Astrocyte of the cerebellum (primary cell): ENCODE measurements around the gene CACNG4.

Experiments
- DNase-seq: peaks from one replicate; pipeline ENCODE4 v3.0.0-alpha.2; 2011; ENCODE audit warnings: low read depth
- H3K4me3 ChIP-seq: 2 replicates; pipeline ENCODE4 v1.5.1; 2011; ENCODE audit warnings: mild to moderate bottlenecking, low read depth, low read length, moderate library complexity
- in situ Hi-C: cut with HindIII; loops from 2 replicates; pipeline ENCODE4 v1.10.0; 2017; ENCODE audit warnings: low sequenced_read_pairs
- TF ChIP-seq, protein P1 (sequence below): IDR thresholded peaks from 2 replicates; pipeline ENCODE4 v1.5.1; 2012; ENCODE audit warnings: low read length, low read depth, moderate library complexity, mild to moderate bottlenecking; ENCODE audit errors: missing control alignments

The CACNG4 gene

DNA sequence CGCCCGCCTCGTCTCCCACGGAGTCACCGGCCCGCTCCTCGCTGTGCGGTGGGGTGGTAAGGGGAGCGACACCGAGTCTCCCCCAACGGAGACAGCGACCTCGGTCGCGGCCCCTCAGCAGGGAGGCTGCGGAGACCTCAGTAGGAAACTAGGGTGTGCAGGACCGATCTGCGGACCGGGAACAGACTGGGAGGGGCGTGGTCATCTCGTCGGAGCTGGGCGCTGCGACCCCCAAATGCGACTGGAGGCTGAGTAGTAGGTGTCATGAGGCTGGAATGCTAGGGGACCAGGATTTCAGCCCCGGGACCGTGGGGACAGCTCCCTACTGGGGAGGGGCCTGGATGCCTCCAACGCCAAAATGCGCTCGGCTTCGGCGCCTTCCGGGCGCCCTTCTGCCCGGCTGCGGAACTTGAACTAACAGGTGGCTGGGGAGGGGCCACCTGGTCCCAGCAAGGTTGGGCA, 1.3 kb downstream of the CACNG4 start:
- H3K4me3 ChIP-seq: peak overlapping the region; percentile 38
- no peak for DNase-seq
- in situ Hi-C loops: no loop called here
- TF ChIP-seq, protein P1, sequence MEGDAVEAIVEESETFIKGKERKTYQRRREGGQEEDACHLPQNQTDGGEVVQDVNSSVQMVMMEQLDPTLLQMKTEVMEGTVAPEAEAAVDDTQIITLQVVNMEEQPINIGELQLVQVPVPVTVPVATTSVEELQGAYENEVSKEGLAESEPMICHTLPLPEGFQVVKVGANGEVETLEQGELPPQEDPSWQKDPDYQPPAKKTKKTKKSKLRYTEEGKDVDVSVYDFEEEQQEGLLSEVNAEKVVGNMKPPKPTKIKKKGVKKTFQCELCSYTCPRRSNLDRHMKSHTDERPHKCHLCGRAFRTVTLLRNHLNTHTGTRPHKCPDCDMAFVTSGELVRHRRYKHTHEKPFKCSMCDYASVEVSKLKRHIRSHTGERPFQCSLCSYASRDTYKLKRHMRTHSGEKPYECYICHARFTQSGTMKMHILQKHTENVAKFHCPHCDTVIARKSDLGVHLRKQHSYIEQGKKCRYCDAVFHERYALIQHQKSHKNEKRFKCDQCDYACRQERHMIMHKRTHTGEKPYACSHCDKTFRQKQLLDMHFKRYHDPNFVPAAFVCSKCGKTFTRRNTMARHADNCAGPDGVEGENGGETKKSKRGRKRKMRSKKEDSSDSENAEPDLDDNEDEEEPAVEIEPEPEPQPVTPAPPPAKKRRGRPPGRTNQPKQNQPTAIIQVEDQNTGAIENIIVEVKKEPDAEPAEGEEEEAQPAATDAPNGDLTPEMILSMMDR: no peak

- in situ Hi-C loops: no loop called here
- peak overlapping the region; percentile 38 for H3K4me3 ChIP-seq
- no peak for DNase-seq
- TF ChIP-seq, protein P1: no peak
Measured at GRCh38 chr17:66966298-66966697, 1.8 kb downstream of the CACNG4 start.

DNA sequence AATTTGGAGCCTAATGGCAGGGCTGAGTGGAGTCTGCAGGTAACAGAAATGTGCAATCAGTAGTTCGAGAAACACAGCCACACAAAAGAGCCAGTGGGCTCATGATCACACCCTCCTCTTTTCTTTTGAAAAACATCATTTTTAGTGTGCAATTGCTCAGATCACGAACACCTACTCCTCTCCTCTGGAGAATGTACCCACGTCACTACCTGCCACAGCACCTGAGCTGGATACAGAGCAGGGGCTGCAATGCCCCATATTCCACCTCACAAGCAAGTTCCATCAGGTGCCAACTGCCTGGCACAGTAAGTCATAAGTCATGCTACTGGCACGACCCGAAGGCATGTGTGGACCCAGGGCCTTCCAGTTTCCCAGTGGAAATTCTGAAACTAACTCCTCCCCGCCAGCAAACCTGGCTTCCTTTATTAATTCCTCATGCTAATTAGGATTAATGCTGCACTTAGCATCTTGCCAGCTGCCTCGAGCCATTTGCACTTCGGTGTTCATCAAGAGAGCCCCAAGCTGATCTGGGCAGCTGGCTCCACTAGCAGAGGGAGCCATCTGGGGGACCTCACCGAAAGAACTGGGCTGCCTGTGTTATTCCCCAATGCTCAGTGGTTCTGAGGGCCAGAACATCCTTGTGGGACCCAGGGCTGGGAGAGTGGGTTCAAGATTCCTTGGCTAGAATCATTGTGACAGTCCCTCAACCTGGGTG, 2.4 kb downstream of the CACNG4 start:
- in situ Hi-C loops: no loop called here
- no peak for DNase-seq
- TF ChIP-seq, protein P1: no peak
- no peak overlapping the region for H3K4me3 ChIP-seq

DNA sequence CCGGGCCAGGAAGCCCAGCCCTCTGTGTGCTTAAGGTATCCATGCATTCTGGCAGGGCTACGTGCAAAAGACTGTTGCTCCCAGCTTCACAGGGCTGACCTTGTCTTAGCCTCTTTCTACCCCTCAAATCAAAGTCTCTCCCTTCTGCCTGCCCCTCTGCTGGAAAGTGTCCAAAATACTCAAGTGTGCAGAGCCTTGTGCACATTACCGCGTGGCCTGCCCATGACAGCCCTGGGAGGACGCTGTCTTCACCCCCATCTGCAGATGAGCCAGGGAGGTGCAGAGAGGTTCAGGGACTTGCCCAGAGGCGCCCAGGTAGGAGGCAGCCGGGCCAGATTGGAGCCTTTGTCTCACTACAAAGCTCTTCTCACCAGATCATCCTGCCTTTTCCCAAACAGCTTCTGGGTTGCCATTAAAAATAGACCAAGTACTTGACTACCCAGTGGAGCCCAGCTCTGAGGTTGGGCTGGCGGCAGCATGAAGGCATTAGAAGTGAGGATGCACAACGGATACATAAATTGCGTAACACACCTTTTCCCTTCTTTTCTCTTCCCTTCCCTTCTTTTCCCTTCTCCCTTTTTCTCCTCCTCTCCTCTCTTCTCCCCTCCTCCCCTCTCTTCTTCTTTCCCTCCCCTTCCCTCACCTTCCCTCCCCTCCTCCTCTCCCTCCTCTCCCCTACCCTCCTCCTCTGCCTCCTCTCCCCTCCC, 3.5 kb downstream of the CACNG4 start:
- DNase-seq: no peak
- in situ Hi-C loops: no loop called here
- TF ChIP-seq, protein P1: no peak

GRCh38 chr17:66968916-66969315, 4.4 kb downstream of the CACNG4 start:
- in situ Hi-C loops: no loop called here
- H3K4me3 ChIP-seq: no peak overlapping the region
- no peak for DNase-seq
- TF ChIP-seq, protein P1: no peak

More for the DNA sequence above, 3.5 kb downstream of the CACNG4 start:
- no peak overlapping the region for H3K4me3 ChIP-seq

- no peak overlapping the region for H3K4me3 ChIP-seq
- in situ Hi-C loops: no loop called here
- no peak for DNase-seq
- TF ChIP-seq, protein P1: no peak
Measured at GRCh38 chr17:66970140-66970539, 5.6 kb downstream of the CACNG4 start.
